Liver (tissue), 3 donors: ENCODE data around the gene FUT9.

Experiments used
- ATF3 ChIP-seq: IDR thresholded peaks from 2 replicates; pipeline ENCODE4 v1.6.1; 2016; ENCODE audit warnings: antibody characterized with exemption
- CTCF ChIP-seq: fragments of 150-350 bp; IDR thresholded peaks from 2 replicates; pipeline ENCODE4 v1.5.1; 2017; ENCODE audit warnings: improper control_type of control experiment, low read depth, low read length; ENCODE audit not compliant: missing input control
- EGR1 ChIP-seq, 2 donors: IDR thresholded peaks; 2 replicates each; pipeline ENCODE4 v1.6.1; 2016 to 2018; ENCODE audit warnings: antibody characterized with exemption in 2 of 2, low read depth in 2 of 2
- JUND ChIP-seq, 2 donors: IDR thresholded peaks; 2 replicates each; pipeline ENCODE4 v1.6.1; 2016; ENCODE audit warnings: antibody characterized with exemption in 2 of 2
- SP1 ChIP-seq: IDR thresholded peaks from 2 replicates; pipeline ENCODE4 v1.6.1; 2018; ENCODE audit warnings: antibody characterized with exemption, mild to moderate bottlenecking
- TAF1 ChIP-seq: conservative IDR thresholded peaks from 2 replicates; pipeline ENCODE4 v1.6.1; 2016; ENCODE audit warnings: antibody characterized with exemption, mild to moderate bottlenecking
- ZBTB33 ChIP-seq: IDR thresholded peaks from 2 replicates; pipeline ENCODE4 v1.6.1; 2016; ENCODE audit warnings: antibody characterized with exemption
- donor health status: healthy.
- donor health status: healthy.

GRCh38 chr6:96086745-96087144, 71.0 kb downstream of the FUT9 start:
- TF ChIP-seq CTCF, result no peak
- no peak for TF ChIP-seq EGR1 (IDR thresholded peaks at IDR 0.05; ENCODE audit: low read depth in 2 of 2)
- TF ChIP-seq SP1, result no peak
- no peak for TF ChIP-seq TAF1
- TF ChIP-seq JUND (IDR thresholded peaks at IDR 0.05), result no peak
- no peak for TF ChIP-seq ZBTB33
- TF ChIP-seq ATF3, result no peak
